NT2/D1 (cell line): Measurements from ENCODE around the gene U2AF2.

ENCODE experiments used
- SUZ12 ChIP-seq: IDR thresholded peaks from 2 replicates; pipeline ENCODE4 v1.6.1; 2011; ENCODE audit not compliant: insufficient read length, insufficient read depth; ENCODE audit errors: extremely low read depth
- YY1 ChIP-seq: IDR thresholded peaks from 2 replicates; pipeline ENCODE4 v1.6.1; 2011; ENCODE audit not compliant: insufficient read length, insufficient read depth
- ZNF274 ChIP-seq: IDR thresholded peaks from 2 replicates; pipeline ENCODE4 v1.6.1; 2011; ENCODE audit warnings: mild to moderate bottlenecking, low read depth, low read length

- no peak for TF ChIP-seq SUZ12
- TF ChIP-seq ZNF274 = no peak
- no peak for TF ChIP-seq YY1
Observed at GRCh38 chr19:55720214-55720746, 65.4 kb downstream of the U2AF2 start.
